ENCODE results near the gene CEP72. TPM values are rescaled to one million over a fixed set of nuclear protein-coding genes. Genes with fewer than 3 reads are reported as not detected.

The CEP72 gene
- total and polyA plus RNA-seq, 10 of the 15 experiments (the other 5 are each of a cell fraction or from before 2014, with no cell fraction given), result 0.35 to 13.5 (median 8.3) TPM

GRCh38 chr5:661891-662750 lies 50.0 kb downstream of the CEP72 start:
- in situ Hi-C loops (cut with MboI), result no loop called here

More at GRCh38 chr5:661891-662750, 50.0 kb downstream of the CEP72 start:
- Histone ChIP-seq H3K27ac (ENCODE audit: control insufficient read depth, insufficient read depth) (no peak overlapping the region), H3K4me3 (no peak overlapping the region), H3K4me2 (ENCODE audit: control insufficient read depth, insufficient read depth) (no peak overlapping the region), H3K36me3 (ENCODE audit: control insufficient read depth in 2 of 2, insufficient read depth in 2 of 2, low read length in 1 of 2) (peaks cover 11 to 20% of the 10 kb centered on the region in 2 experiments; a peak in 3 of 4 replicates), H3K9me3 (replicated peaks; ENCODE audit: control insufficient read depth, insufficient read depth, low read length) (no peaks in the 10 kb centered on the region; the same call in 2 of the 3 replicates), H3K4me1 (ENCODE audit: control insufficient read depth, insufficient read depth, low read length) (no peaks in the 10 kb centered on the region), H3K27me3 (replicated peaks in 1 of 2; ENCODE audit: control insufficient read depth in 2 of 2, insufficient read depth in 2 of 2, low read length in 1 of 2) (no peaks in the 10 kb centered on the region), H2AFZ (ENCODE audit: control insufficient read depth, low read depth, low read length) (no peak overlapping the region), H3K9ac (ENCODE audit: control insufficient read depth, insufficient read depth, low read length) (no peak overlapping the region), H4K20me1 (ENCODE audit: control insufficient read depth, insufficient read depth) (no peaks in the 10 kb centered on the region), H3K79me2 (ENCODE audit: control insufficient read depth, insufficient read depth, low read length) (no peaks in the 10 kb centered on the region)
- RAD21 ChIA-PET (ENCODE audit: unreplicated experiment), result no interaction called here
- no peak for DNase-seq (ENCODE audit: low read depth, low spot score)
- no peak for ATAC-seq
- FAIRE-seq, result no peak
- POLR2A ChIA-PET, result no interaction called here
- BruUV-seq (replicated peaks), result no TSS peak
- TF ChIP-seq EGR1 (IDR thresholded peaks at IDR 0.05; ENCODE audit: borderline replicate concordance in 1 of 2, low read depth in 2 of 2, low read length in 2 of 2) (no peak), ESRRA (IDR thresholded peaks at IDR 0.05; ENCODE audit: low read length) (no peak), CREB1 (IDR thresholded peaks at IDR 0.05; ENCODE audit: low read depth) (no peak), USF2 (IDR thresholded peaks at IDR 0.05; ENCODE audit: borderline replicate concordance, low read depth, low read length) (no peak), CBFB (IDR thresholded peaks at IDR 0.05; ENCODE audit: low read depth) (no peak), NFYA (IDR thresholded peaks at IDR 0.05; ENCODE audit: borderline replicate concordance, low read depth, low read length) (no peak), E2F4 (IDR thresholded peaks at IDR 0.05; ENCODE audit: low read depth, low read length) (no peak), RAD21 (IDR thresholded peaks at IDR 0.05; ENCODE audit: insufficient read depth, low read depth, low read length) (no peak), CTCF (IDR thresholded peaks at IDR 0.05 in 2 of 3, conservative IDR thresholded peaks at IDR 0.05 in 1 of 3; ENCODE audit: control insufficient read depth in 2 of 3, extremely low read depth in 1 of 3, insufficient read depth in 1 of 3, low read depth in 3 of 3, low read length in 3 of 3) (no peak), SUZ12 (IDR thresholded peaks at IDR 0.05; ENCODE audit: unreplicated experiment) (no peak), SMC3 (IDR thresholded peaks at IDR 0.05; ENCODE audit: borderline replicate concordance, low read length) (no peak)
- intact Hi-C loops (cut with micrococcal nuclease; ENCODE audit: unreplicated experiment), result no loop called here
- WGBS (ENCODE audit: insufficient coverage, insufficient replicate concordance, low lambda C conversion rate, missing lambda C conversion rate), result 96% methylated on average over 53 of the region's 53 CpGs
- SMC1A ChIA-PET (ENCODE audit: uncharacterized antibody, unreplicated experiment), result no interaction called here
- CTCF ChIA-PET, result no interaction called here

All from GM12878 (cell line).